ENCODE measurements around the gene SESTD1. TPM values are rescaled to one million over a fixed set of nuclear protein-coding genes. Genes with fewer than 3 reads are reported as not detected.
A peak's percentile ranks its signal among the peaks of the same experiment; 100 is the strongest.
"Not testable (repeated sequence)": the region's sequence is repeated elsewhere in the genome, so short reads cannot be mapped to it uniquely, and the experiment has no call there.

SESTD1 gene
- polyA plus RNA-seq, 6 donors from 2014 or later: 25.4 to 88.7 (median 66.2) TPM

DNA sequence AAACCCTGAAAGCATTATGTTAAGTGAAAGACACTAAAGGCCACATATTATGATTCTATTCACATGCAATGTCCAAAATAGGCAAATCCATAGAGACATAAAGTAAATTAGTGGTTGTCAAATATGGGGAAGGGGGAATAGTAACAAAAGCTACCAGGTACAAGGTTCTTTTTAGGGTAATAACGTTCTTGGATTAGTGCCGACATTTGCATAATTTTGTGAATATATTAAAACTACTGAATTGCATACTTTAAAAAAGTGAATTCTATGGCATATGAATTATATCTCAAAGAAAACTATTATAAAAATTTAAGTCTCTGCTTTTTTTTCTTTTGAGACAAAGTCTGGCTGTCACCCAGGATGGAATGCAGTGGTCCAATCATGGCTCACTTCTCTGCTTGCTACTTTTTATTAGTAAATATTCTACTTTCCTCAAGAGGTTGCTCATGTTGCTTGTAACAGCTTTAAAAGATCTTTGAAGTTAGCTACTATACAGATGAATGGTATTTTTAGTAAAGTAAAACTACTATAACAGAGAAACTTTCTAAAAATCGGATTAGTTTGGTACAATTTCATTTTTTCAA is 2.5 kb downstream of the SESTD1 start:
- no peaks in the 10 kb centered on the region for H3K27me3 Mint-ChIP-seq
- H3K4me3 Mint-ChIP-seq: peak overlapping the region in 5 of 8 donors; percentile 15 to 98 (median 93)
- no peaks in the 10 kb centered on the region for H3K9me3 Mint-ChIP-seq
- peaks cover 52 to 73% (median 71%) of the 10 kb centered on the region in 3 donors for H3K4me1 Mint-ChIP-seq
- peak overlapping the region in 1 of 6 donors; percentile 53 for H3K27ac Mint-ChIP-seq
- ATAC-seq (ENCODE audit: low read depth in 2 of 2) (no peak), DNase-seq (no peak)
- no peaks in the 10 kb centered on the region for H3K36me3 Mint-ChIP-seq

DNA sequence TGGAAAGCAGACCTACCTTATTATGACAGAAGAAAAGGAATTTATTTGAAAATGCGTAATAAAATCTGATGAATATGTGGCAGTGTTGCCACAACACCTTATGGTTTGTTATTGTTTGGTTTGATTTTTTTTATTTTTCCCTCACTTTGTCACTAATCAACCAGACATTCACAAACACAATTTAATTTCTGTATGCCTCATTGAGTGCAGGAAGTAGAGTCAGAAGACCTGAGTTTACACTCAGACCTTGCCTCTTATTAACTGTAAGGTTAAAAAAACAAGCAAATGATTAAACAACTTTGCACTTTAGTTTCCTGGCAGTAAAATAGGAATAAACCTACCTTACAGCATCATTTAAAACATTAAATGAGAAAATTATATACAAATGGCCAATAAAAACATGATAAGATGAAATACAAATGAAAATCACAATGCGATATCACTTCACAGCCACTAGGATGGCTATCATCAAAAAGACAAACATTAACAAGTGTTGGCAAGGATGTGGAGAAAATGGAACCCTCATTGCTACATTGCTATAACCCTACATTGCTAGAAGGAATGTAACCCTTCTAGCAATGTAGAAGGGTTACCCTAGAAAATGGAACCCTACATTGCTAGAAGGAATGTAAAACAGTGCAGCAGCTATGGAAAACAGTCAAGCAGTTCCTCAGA is 3.3 kb downstream of the SESTD1 start:
- peaks cover 50 to 82% (median 79%) of the 10 kb centered on the region in 3 donors for H3K4me1 Mint-ChIP-seq
- peak overlapping the region in 4 of 8 donors; percentile 15 to 80 (median 34) for H3K4me3 Mint-ChIP-seq
- H3K36me3 Mint-ChIP-seq: peaks cover 1% of the 10 kb centered on the region in 2 donors

DNA sequence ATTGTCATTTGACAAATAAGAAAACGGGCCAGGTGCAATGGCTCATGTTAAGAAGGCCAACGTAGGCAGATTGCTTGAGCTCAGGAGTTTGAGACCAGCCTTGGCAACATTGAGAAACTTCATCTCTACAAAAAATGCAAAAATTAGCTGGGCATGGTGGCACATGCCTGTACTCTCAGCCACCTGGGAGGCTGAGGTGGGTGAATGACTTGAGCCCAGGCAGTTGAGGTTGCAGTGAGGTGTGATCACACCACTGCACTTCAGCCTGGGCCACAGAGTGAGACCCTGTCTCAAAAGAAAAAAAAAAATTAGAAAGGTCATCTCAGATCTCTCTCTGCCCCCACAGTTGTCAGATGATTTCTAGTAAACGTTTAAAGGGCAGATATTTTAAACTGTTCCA is 4.4 kb downstream of the SESTD1 start:
- peaks cover 7 to 11% of the 10 kb centered on the region in 2 donors for H3K36me3 Mint-ChIP-seq
- H3K27me3 Mint-ChIP-seq: no peaks in the 10 kb centered on the region
- peaks cover 0 to 4% (median 0%) of the 10 kb centered on the region in 7 donors for H3K9me3 Mint-ChIP-seq
- peaks cover 46 to 87% (median 80%) of the 10 kb centered on the region in 3 donors for H3K4me1 Mint-ChIP-seq
- peak overlapping the region in 1 of 6 donors; percentile 6 for H3K27ac Mint-ChIP-seq
- H3K4me3 Mint-ChIP-seq: no peak overlapping the region
- DNase-seq (no peak), ATAC-seq (ENCODE audit: low read depth in 2 of 2) (no peak)

More for the DNA sequence above, 3.3 kb downstream of the SESTD1 start:
- peak overlapping the region in 3 of 6 donors; percentile 20 to 53 (median 24) for H3K27ac Mint-ChIP-seq
- ATAC-seq (ENCODE audit: low read depth in 2 of 2) (no peak), DNase-seq (no peak)
- H3K9me3 Mint-ChIP-seq: peaks cover 0 to under 1% (median 0%) of the 10 kb centered on the region in 7 donors
- no peaks in the 10 kb centered on the region for H3K27me3 Mint-ChIP-seq

DNA sequence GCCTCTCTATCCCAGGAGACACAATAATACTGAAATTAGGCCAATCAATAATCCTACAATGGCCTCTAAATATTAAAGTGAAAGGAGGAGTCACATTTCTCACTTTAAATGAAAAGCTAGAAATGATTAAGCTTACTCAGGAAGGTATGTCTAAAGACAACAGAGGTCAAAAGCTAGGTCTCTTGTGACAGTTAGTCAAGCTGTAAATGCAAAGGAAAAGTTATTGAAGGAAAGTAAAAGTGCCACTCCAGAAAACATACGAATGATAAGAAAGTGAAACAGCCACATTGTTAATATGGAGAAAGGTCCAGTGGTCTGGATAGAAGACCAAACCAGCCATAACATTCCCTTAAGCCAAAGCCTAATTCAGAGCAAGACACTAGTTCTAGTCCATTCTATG is 9.5 kb downstream of the SESTD1 start:
- Mint-ChIP-seq H3K4me3 (peak overlapping the region in 7 of 8 donors; percentile 1 to 67 (median 26)), H3K4me1 (peaks cover 70 to 96% (median 89%) of the 10 kb centered on the region in 3 donors), H3K9me3 (peaks cover 3 to 11% (median 7%) of the 10 kb centered on the region in 7 donors), H3K27ac (peak overlapping the region; percentile 53 to 86 (median 63)), H3K27me3 (no peaks in the 10 kb centered on the region), H3K36me3 (peaks cover 7 to 18% of the 10 kb centered on the region in 2 donors)
- DNase-seq (no peak), ATAC-seq (ENCODE audit: low read depth in 2 of 2) (no peak)

DNA sequence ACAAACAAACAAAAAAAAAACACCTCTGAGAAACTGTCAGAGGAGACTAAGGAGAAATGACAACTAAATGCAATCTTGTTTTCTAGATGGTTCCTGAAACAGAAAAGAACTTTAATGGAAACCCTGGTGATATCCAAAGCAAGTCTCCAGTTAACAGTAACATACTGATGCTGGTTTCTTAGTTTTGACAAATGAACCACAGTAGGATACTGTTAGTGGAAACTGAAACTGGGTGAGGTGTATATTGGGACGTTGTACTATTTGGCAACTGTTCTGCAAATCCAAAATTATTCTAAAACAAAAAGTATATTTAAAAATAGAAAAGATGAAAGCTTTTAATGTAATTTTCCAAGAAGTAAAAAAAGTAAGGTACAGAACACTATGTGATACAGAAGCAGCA is 11.4 kb downstream of the SESTD1 start:
- no peaks in the 10 kb centered on the region for H3K27me3 Mint-ChIP-seq
- DNase-seq (no peak), ATAC-seq (ENCODE audit: low read depth in 2 of 2) (peak; percentile 64 to 66)
- H3K27ac Mint-ChIP-seq: peak overlapping the region; percentile 71 to 94 (median 88)
- H3K9me3 Mint-ChIP-seq: peaks cover 4 to 18% (median 10%) of the 10 kb centered on the region in 7 donors
- H3K4me3 Mint-ChIP-seq: peak overlapping the region; percentile 66 to 86 (median 79)
- peaks cover 7 to 23% of the 10 kb centered on the region in 2 donors for H3K36me3 Mint-ChIP-seq
- peaks cover 67 to 96% (median 83%) of the 10 kb centered on the region in 3 donors for H3K4me1 Mint-ChIP-seq

DNA sequence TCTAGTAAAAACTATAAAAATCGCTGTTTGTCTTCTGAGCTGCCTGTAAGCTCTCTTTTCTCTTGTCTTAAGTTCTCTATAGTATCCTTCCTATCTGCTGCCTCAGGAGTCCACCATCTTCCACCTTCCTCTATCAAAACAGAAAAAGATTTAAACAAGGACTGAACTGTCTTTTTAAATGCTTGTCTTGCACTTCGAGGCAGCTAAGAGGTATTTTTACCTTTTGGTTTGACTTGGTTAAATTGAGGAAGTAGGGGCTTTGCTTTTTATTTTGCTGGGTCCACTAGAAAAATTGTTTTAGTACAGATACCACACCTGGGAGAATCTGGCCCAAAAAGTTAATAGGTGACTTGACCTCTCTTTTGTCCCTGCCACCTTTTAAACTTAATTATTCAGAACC is 12.2 kb downstream of the SESTD1 start:
- peak; percentile 36 to 43 for ATAC-seq (ENCODE audit: low read depth in 2 of 2)
- peak overlapping the region; percentile 71 to 94 (median 88) for H3K27ac Mint-ChIP-seq
- H3K4me3 Mint-ChIP-seq: peak overlapping the region; percentile 66 to 86 (median 79)
- peaks cover 4 to 18% (median 10%) of the 10 kb centered on the region in 7 donors for H3K9me3 Mint-ChIP-seq
- no peaks in the 10 kb centered on the region for H3K27me3 Mint-ChIP-seq
- peak; percentile 37 for DNase-seq
- peaks cover 7 to 23% of the 10 kb centered on the region in 2 donors for H3K36me3 Mint-ChIP-seq
- peaks cover 63 to 96% (median 83%) of the 10 kb centered on the region in 3 donors for H3K4me1 Mint-ChIP-seq

DNA sequence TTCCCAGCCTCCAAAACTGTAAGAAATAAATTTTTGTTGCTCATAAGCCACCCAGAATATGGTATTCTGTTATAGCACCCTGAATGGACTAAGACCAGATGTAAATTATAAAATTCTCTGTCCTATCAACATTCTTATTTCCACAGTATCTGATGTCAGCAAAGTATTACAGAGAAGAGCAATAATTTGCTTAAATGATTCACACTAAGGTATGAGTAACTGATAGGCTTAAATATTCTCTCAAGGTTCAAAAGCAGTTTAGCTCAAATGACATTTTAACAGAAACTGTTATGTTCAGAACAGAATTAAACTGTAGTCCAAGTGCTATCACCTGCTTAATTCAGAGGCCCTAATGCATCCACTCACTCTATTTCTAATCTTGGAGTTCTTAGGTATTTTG is 12.8 kb downstream of the SESTD1 start:
- Mint-ChIP-seq H3K4me1 (peaks cover 61 to 96% (median 79%) of the 10 kb centered on the region in 3 donors), H3K4me3 (peak overlapping the region; percentile 66 to 86 (median 79)), H3K27ac (peak overlapping the region; percentile 71 to 94 (median 88)), H3K36me3 (peaks cover 7 to 23% of the 10 kb centered on the region in 2 donors), H3K9me3 (peaks cover 4 to 18% (median 10%) of the 10 kb centered on the region in 7 donors), H3K27me3 (no peaks in the 10 kb centered on the region)
- ATAC-seq (ENCODE audit: low read depth in 2 of 2) (no peak), DNase-seq (no peak)

DNA sequence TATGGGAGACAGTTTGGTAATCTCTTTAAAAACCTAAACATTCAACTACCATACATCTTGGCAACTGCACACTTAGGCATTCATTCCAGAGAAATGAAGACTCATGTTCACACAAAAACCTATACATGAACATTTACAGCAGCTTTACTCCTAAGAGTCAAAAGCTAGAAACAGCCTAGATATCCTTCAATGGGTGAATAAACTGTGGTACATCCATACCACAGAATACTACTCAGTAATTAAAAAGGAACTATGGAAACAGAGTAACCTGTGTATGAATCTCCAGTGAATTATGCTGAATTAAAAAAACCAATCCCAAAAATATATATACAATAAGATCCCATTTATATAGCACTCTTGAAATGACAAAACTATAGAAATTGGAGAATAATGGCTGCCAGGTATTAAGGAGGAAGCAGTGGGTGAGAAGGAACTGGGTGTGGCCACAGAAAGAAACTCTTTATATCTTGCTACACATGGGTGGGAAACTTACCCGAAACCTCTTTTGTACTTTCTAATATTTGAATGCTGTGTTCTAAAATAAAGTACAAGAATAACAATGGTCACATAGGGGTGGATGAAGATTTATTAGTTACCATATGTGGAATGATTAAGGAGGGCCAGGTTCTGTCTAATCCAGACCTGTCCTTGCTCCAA is 13.7 kb downstream of the SESTD1 start:
- H3K36me3 Mint-ChIP-seq: peaks cover 2 to 26% of the 10 kb centered on the region in 2 donors
- H3K27me3 Mint-ChIP-seq: no peaks in the 10 kb centered on the region
- H3K9me3 Mint-ChIP-seq: peaks cover 5 to 19% (median 10%) of the 10 kb centered on the region in 7 donors
- H3K27ac Mint-ChIP-seq: peak overlapping the region; percentile 42 to 94 (median 80)
- peak overlapping the region; percentile 58 to 85 (median 74) for H3K4me3 Mint-ChIP-seq
- H3K4me1 Mint-ChIP-seq: peaks cover 64 to 96% (median 78%) of the 10 kb centered on the region in 3 donors
- DNase-seq (peak; percentile 11), ATAC-seq (ENCODE audit: low read depth in 2 of 2) (peak; percentile 24 to 59)

DNA sequence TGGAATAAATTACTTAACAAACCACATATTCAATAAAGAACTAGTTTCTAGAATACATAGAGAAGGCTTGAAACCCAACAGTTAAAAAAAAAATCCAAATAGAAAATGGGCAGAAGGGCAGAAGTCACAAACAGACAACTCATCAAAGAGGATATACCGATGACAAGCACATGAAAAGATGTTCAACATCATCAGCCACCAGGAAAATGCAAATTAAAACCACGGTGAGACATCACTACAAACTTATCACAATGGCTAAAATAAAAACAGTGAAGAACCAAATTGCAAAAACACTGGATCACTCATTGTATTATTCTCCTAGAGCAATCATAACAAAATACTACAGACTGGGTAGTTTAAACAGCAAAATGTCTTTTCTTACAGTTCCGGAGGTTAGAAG is 14.5 kb downstream of the SESTD1 start:
- no peaks in the 10 kb centered on the region for H3K27me3 Mint-ChIP-seq
- peak overlapping the region; percentile 22 to 85 (median 68) for H3K4me3 Mint-ChIP-seq
- DNase-seq: peak; percentile 21
- H3K9me3 Mint-ChIP-seq: peaks cover 4 to 22% (median 10%) of the 10 kb centered on the region in 7 donors
- peaks cover 0 to 20% of the 10 kb centered on the region in 2 donors for H3K36me3 Mint-ChIP-seq
- H3K4me1 Mint-ChIP-seq: peaks cover 59 to 95% (median 72%) of the 10 kb centered on the region in 3 donors
- peak; percentile 45 to 51 for ATAC-seq (ENCODE audit: low read depth in 2 of 2)
- H3K27ac Mint-ChIP-seq: peak overlapping the region; percentile 42 to 94 (median 77)

DNA sequence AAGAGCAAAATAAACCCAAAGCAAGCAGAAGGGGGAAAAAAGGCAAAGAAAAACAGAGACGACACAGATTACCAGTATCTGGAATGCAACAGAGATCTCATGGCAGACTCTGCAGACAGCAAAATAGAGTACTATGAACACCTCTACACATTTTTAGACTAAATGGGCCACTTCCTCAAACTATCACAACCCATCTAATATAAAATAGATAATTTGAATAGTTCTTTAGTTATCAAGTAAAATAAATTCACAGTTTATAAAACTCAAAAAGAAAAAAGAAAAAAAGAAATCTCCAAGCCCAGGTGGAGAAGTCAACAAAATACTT is 16.6 kb downstream of the SESTD1 start:
- peaks cover 4 to 22% (median 10%) of the 10 kb centered on the region in 7 donors for H3K9me3 Mint-ChIP-seq
- peaks cover 51 to 95% (median 70%) of the 10 kb centered on the region in 3 donors for H3K4me1 Mint-ChIP-seq
- no peaks in the 10 kb centered on the region for H3K27me3 Mint-ChIP-seq
- DNase-seq: no peak
- H3K4me3 Mint-ChIP-seq: peak overlapping the region; percentile 15 to 90 (median 56)
- peak overlapping the region in 5 of 6 donors; percentile 2 to 94 (median 79) for H3K27ac Mint-ChIP-seq
- peaks cover 0 to 20% of the 10 kb centered on the region in 2 donors for H3K36me3 Mint-ChIP-seq
- peak; percentile 38 to 47 for ATAC-seq (ENCODE audit: low read depth in 2 of 2)

DNA sequence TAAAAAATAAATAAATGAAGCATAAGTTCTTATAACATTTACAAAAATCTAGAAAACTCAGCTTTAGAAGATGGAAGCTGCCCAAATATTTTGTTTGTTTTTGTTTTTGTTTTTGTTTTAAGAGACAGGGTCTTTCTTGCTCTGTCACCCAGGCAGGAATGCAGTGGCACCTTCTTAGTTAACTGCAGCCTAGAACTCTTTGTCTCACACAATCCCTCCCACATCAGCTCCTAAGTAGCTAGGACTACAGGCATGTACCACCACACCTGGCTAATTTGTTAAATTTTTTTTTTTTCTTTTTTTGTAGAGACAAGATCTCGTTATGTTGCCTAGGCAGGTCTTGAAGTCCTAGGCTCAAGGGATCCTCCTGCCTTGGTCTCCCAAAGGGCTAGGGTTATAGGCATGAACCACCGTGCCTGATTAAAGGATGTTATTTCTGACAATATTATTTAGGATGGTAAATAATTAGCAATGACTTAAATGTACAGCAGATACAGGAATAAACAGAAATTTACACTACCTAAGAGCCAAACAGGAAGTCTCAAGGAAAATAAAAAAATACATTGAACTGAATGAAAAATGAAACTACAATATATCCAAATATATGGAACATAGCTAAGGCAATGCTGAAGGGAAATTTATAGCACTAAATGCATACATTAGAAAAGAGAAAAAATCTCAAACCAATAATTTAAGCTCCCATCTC is 17.2 kb downstream of the SESTD1 start:
- ATAC-seq (ENCODE audit: low read depth in 2 of 2) (peak in 1 of 2 donors; percentile 57), DNase-seq (no peak)
- H3K4me3 Mint-ChIP-seq: peak overlapping the region; percentile 1 to 90 (median 56)
- H3K36me3 Mint-ChIP-seq: peaks cover 0 to 20% of the 10 kb centered on the region in 2 donors
- peaks cover 4 to 24% (median 12%) of the 10 kb centered on the region in 7 donors for H3K9me3 Mint-ChIP-seq
- no peaks in the 10 kb centered on the region for H3K27me3 Mint-ChIP-seq
- peak overlapping the region; percentile 2 to 94 (median 75) for H3K27ac Mint-ChIP-seq
- peaks cover 51 to 95% (median 70%) of the 10 kb centered on the region in 3 donors for H3K4me1 Mint-ChIP-seq

DNA sequence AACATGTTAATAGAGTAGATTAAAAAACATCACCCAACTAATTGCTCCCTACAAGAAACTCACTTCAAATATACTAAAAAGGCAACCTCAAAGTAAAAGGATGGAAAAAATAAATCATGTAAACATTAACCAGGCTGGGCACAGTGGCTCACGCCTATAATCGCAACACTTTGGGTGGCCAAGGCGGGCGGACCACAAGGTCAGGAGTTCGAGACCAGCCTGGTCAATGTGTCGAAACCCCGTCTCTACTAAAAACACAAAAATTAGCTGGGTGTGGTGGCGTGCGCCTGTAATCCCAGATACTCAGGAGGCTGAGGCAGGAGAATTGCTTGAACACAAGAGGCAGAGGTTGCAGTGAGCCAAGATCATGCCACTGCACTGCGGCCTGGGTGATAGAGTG is 18.8 kb downstream of the SESTD1 start:
- peaks cover 4 to 26% (median 15%) of the 10 kb centered on the region in 7 donors for H3K9me3 Mint-ChIP-seq
- not testable (repeated sequence) for DNase-seq

More for the DNA sequence above, 18.8 kb downstream of the SESTD1 start:
- Mint-ChIP-seq H3K36me3 (peaks cover 4 to 25% of the 10 kb centered on the region in 2 donors), H3K4me1 (peaks cover 46 to 95% (median 70%) of the 10 kb centered on the region in 3 donors), H3K27ac (peak overlapping the region in 4 of 6 donors; percentile 26 to 62 (median 55))
- ATAC-seq (ENCODE audit: low read depth in 2 of 2); H3K4me3 Mint-ChIP-seq; H3K27me3 Mint-ChIP-seq: not testable (repeated sequence)
